Spleen (tissue), 7 donors: ENCODE data around the gene TRIO.

Experiments
- POLR2A ChIP-seq, 3 donors: fragments of 450-650 bp; IDR thresholded peaks; one replicate each; pipeline ENCODE4 v1.5.1; 2017; ENCODE audit warnings: antibody characterized with exemption in 3 of 3, mild to moderate bottlenecking in 1 of 3
- POLR2AphosphoS5 ChIP-seq, 3 donors: sonication (generic); formaldehyde crosslinking; IDR thresholded peaks; one replicate each; pipeline ENCODE4 v1.5.1; 2017; ENCODE audit warnings: antibody characterized with exemption in 3 of 3
- TF ChIP-seq, protein P1 (sequence below), 11 experiments: fragments of 200-600 bp in 7 of 11; fragments of 450-650 bp in 4 of 11; sonication (generic) in 4 of 11; IDR thresholded peaks in 8 of 11; conservative IDR thresholded peaks in 3 of 11; 1 replicate in 7 of 11; 2 replicates in 4 of 11; pipeline versions ENCODE4 v1.4.0 to v1.8.0; 2016 to 2021; ENCODE audit warnings: antibody characterized with exemption in 11 of 11, inconsistent platforms in 4 of 11, mild to moderate bottlenecking in 1 of 11
- donor health status: DM: no; HTN: no; CAD: no; lungs with moderate emphysema.
- donor health status: DM: no; HTN: no; CAD: no.
- donor health status: DM: no; HTN: no; CAD: no.

DNA sequence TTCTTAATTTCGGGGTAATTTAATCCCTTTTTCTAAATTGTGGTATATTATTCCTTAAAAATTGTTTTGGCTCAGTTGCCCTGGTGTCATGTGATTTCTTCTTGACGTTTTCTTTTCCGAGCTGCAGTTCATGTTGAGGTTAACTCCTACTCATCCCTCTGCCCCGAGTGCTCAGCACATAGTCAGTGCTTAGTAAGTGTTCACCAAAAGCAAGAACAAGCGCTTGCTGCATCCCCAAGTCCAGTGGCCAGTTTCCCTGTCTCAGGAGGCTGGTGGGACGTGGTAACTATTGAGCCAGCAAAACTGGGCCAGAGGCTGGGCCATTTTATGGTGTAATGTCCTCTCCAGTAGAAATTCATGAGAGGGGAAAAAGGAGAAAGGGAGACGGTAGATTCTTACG, 23.3 kb downstream of the TRIO start:
- TF ChIP-seq, protein P1, sequence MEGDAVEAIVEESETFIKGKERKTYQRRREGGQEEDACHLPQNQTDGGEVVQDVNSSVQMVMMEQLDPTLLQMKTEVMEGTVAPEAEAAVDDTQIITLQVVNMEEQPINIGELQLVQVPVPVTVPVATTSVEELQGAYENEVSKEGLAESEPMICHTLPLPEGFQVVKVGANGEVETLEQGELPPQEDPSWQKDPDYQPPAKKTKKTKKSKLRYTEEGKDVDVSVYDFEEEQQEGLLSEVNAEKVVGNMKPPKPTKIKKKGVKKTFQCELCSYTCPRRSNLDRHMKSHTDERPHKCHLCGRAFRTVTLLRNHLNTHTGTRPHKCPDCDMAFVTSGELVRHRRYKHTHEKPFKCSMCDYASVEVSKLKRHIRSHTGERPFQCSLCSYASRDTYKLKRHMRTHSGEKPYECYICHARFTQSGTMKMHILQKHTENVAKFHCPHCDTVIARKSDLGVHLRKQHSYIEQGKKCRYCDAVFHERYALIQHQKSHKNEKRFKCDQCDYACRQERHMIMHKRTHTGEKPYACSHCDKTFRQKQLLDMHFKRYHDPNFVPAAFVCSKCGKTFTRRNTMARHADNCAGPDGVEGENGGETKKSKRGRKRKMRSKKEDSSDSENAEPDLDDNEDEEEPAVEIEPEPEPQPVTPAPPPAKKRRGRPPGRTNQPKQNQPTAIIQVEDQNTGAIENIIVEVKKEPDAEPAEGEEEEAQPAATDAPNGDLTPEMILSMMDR (IDR thresholded peaks at IDR 0.05 in 8 of 11, conservative IDR thresholded peaks at IDR 0.05 in 3 of 11) = no peak
- TF ChIP-seq POLR2A (IDR thresholded peaks at IDR 0.05) (no peak), POLR2AphosphoS5 (IDR thresholded peaks at IDR 0.05) (no peak)
